Upper lobe of right lung (tissue), 1 donor: Measurements from ENCODE around the gene DACH1. TPM values are rescaled to one million over a fixed set of nuclear protein-coding genes. Genes with fewer than 3 reads are reported as not detected.

Experiments
- ATAC-seq: fragments of 200-7000 bp; cut with Tn5 transposase; one replicate; pipeline ENCODE4 v1.9.1; 2020; ENCODE audit warnings: mild to moderate bottlenecking, moderate library complexity
- DNase-seq: peaks from one replicate; pipeline ENCODE4 v3.0.0-alpha.2; 2020
- H3K27ac ChIP-seq: fragments of 200-600 bp; one replicate; pipeline ENCODE4 v1.8.0; 2022
- H3K27me3 ChIP-seq: fragments of 200-600 bp; one replicate; pipeline ENCODE4 v1.8.0; 2022; ENCODE audit warnings: mild to moderate bottlenecking
- H3K36me3 ChIP-seq: fragments of 200-600 bp; one replicate; pipeline ENCODE4 v1.8.0; 2022
- H3K4me1 ChIP-seq: fragments of 200-600 bp; one replicate; pipeline ENCODE4 v1.8.0; 2022
- H3K4me3 ChIP-seq: fragments of 200-600 bp; one replicate; pipeline ENCODE4 v1.8.0; 2022; ENCODE audit warnings: mild to moderate bottlenecking
- H3K9me3 ChIP-seq: fragments of 200-600 bp; one replicate; pipeline ENCODE4 v1.8.0; 2022
- intact Hi-C: fragments of 100-400 bp; cut with DNase I; formaldehyde crosslinking; loops from one replicate; pipeline ENCODE4 v1.11.0; 2022
- total RNA-seq: library from RNA; stranded (reverse); fragmentation: NEBNext Ultra II Directional; extraction: Animal tissue kit (Norgen Biotek cat#: 25700); gene quantifications from one replicate; pipeline ENCODE4 v1.2.1, GENCODE V29; 2021
- TF ChIP-seq, protein P1 (sequence below): fragments of 200-600 bp; IDR thresholded peaks from one replicate; pipeline ENCODE4 v1.8.0; 2022; ENCODE audit warnings: antibody characterized with exemption
- donor health status: DM: no; HTN: yes; CAD: no; lungs with severe emphysema.

The DACH1 gene
- total RNA-seq, 1 donor from 2014 or later: 11.5 TPM

- DNase-seq: no peak
- intact Hi-C loops: no loop called here
- no peaks in the 10 kb centered on the region for H3K27me3 ChIP-seq
- no peak for ATAC-seq
- no peaks in the 10 kb centered on the region for H3K4me1 ChIP-seq
- no peak overlapping the region for H3K27ac ChIP-seq
- no peaks in the 10 kb centered on the region for H3K36me3 ChIP-seq
- H3K9me3 ChIP-seq: no peaks in the 10 kb centered on the region
- TF ChIP-seq, protein P1, sequence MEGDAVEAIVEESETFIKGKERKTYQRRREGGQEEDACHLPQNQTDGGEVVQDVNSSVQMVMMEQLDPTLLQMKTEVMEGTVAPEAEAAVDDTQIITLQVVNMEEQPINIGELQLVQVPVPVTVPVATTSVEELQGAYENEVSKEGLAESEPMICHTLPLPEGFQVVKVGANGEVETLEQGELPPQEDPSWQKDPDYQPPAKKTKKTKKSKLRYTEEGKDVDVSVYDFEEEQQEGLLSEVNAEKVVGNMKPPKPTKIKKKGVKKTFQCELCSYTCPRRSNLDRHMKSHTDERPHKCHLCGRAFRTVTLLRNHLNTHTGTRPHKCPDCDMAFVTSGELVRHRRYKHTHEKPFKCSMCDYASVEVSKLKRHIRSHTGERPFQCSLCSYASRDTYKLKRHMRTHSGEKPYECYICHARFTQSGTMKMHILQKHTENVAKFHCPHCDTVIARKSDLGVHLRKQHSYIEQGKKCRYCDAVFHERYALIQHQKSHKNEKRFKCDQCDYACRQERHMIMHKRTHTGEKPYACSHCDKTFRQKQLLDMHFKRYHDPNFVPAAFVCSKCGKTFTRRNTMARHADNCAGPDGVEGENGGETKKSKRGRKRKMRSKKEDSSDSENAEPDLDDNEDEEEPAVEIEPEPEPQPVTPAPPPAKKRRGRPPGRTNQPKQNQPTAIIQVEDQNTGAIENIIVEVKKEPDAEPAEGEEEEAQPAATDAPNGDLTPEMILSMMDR: no peak
- H3K4me3 ChIP-seq: no peak overlapping the region
These were observed 240.4 kb downstream of the DACH1 start for GRCh38 chr13:71626421-71627117.

DNA sequence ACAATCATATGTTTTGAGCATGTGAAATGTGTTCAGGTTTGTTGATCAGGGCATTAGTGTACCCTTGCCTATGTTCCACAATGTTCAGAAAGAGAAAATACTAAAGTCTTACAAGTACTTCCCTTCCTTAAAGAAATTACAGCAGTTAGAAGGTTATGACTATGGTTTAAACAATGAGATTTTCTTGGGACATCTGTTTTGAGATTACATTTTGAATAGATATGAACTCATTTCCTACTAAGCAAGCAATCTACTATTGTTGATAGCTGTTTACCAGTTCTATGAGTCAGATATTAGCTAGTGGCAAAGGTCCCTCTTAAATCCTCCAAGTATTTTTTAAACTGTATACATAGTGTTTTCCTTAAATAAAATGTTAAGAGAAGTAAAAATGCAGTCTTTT, 241.3 kb downstream of the DACH1 start:
- ATAC-seq (no peak), DNase-seq (no peak)
- H3K27ac ChIP-seq: no peak overlapping the region
- TF ChIP-seq, protein P1: no peak
- no peaks in the 10 kb centered on the region for H3K9me3 ChIP-seq
- intact Hi-C loops: no loop called here
- H3K4me1 ChIP-seq: peaks cover 7% of the 10 kb centered on the region
- H3K36me3 ChIP-seq: no peaks in the 10 kb centered on the region
- H3K27me3 ChIP-seq: no peaks in the 10 kb centered on the region
- H3K4me3 ChIP-seq: no peak overlapping the region

DNA sequence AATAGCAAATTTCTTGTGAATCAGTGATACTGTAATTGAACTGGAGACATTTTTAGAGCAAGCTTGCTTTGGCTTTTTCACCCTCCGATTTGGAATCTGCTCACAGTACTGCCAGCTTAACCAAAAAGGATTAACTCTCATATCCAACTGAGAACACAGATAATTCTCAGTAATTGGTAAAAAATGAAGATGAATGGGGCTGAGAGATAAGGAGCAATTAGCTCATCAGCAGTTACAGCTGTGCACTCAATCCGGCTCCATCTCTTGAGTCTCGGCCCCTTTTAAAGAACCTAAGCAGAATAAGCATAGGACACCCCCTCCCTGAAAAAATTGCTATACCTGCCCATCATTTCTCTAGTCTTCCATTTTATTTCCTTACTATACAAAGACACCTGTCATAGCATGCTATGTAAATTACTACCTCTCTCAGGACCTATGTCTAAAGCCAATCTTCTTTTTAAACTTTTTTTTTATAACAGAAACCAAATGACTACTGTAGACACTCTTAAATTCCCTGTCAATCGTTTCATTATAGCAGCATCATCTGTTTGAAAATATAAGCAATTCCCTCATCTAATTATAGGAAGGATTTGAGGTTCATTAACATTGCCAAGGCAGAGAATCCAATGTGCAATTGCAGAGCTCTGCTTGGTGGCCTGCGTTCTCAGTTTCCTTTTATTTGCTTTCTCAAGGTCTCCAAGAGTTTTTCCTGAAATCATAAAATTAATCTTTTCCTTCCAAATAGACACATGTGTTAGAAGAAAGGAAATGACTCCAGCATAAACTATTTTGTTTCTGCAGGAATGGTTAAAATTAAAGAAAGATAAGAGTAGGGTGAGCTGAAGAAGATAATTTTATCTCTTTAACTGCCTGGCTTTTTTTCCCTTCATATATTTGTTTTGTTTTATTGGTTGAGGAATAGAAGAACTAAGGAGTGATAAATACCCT, 242.1 kb downstream of the DACH1 start:
- Histone ChIP-seq H3K4me3 (no peak overlapping the region), H3K4me1 (peaks cover 11% of the 10 kb centered on the region), H3K27me3 (no peaks in the 10 kb centered on the region), H3K9me3 (no peaks in the 10 kb centered on the region), H3K36me3 (no peaks in the 10 kb centered on the region), H3K27ac (no peak overlapping the region)
- DNase-seq: no peak
- ATAC-seq: no peak
- TF ChIP-seq, protein P1: no peak
- intact Hi-C loops: no loop called here

DNA sequence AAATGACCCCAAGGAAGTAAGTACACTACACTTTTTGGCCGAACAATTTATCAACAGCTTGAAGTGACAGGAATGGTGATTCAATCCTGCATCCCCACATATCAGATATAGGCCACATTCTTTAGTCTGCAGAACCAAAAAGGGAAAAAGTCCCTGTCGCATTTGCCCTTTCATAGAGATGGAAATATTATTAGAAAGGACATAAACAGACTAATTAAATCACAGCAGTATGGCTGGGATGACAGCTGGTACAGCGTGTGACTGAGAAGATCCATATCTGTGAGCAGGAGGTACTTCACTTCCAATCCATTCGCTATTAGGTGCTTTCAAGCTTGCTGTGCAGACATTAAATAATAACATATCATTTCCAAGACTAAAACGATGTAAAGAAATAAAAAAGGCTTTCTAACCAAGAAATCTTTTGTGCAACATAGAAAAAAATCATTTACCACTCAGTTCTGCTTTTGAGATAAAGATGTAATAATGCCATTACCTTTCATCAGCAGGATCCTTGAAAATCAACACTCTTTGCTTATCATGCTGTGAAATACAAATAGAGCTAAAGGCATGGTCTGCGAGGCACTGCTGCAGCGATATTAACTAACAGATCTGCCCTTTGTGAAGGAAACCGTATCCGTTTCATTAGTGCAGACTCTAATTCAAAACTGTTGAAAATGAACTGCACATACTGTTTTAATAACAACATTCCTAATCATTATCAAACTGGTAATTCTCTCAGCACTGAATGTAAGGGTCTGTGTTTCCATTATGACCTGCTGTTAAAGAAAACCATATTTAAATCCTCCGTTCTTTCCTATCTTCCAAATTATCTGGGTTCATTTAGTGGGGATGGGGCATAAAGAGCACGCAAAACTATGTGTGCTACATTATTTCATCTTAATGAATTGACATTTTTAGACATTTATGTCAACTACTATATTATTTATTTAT, 245.6 kb downstream of the DACH1 start:
- Histone ChIP-seq H3K27me3 (no peaks in the 10 kb centered on the region), H3K4me3 (no peak overlapping the region), H3K9me3 (no peaks in the 10 kb centered on the region), H3K4me1 (peaks cover 12% of the 10 kb centered on the region), H3K27ac (no peak overlapping the region), H3K36me3 (no peaks in the 10 kb centered on the region)
- no peak for DNase-seq
- ATAC-seq: no peak
- intact Hi-C loops: no loop called here
- TF ChIP-seq, protein P1: no peak

GRCh38 chr13:71619096-71619495, 247.9 kb downstream of the DACH1 start:
- TF ChIP-seq, protein P1: no peak
- intact Hi-C loops: no loop called here
- Histone ChIP-seq H3K27ac (no peak overlapping the region), H3K4me3 (no peak overlapping the region), H3K9me3 (no peaks in the 10 kb centered on the region), H3K4me1 (peaks cover 12% of the 10 kb centered on the region), H3K27me3 (no peaks in the 10 kb centered on the region), H3K36me3 (no peaks in the 10 kb centered on the region)
- ATAC-seq (no peak), DNase-seq (no peak)
